ENCODE data around the gene HGS.

Gene HGS

DNA sequence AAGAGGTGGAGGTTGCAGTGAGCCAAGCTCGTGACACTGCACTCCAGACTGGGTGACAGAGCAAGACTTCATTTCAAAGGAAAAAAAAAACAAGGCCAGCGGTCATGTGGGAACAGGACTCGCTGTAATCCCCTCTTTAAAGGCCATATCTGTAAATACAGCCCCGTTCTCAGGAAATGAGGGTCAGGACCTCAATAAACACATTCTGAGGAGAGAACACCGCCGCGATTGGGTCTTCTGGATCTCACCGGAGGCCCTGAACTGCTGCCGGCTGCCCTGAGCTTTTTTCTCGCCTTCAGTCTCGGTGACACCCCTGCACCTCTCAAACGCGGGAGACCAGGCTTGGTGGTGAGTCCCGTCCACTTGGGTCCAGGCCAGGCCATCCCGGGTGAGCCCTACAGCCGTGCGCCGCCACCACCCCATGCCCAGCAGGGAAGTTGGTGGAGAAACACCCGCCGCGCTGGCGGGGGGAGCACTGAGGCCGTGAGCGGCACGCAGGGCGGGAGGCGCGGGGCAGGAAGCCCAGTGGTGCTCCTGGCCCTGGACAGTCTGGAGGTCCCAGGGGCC, 56.7 kb downstream of the HGS start:
- in situ Hi-C loops (cut with HindIII; ENCODE audit: low sequenced_read_pairs) = no loop called here

DNA sequence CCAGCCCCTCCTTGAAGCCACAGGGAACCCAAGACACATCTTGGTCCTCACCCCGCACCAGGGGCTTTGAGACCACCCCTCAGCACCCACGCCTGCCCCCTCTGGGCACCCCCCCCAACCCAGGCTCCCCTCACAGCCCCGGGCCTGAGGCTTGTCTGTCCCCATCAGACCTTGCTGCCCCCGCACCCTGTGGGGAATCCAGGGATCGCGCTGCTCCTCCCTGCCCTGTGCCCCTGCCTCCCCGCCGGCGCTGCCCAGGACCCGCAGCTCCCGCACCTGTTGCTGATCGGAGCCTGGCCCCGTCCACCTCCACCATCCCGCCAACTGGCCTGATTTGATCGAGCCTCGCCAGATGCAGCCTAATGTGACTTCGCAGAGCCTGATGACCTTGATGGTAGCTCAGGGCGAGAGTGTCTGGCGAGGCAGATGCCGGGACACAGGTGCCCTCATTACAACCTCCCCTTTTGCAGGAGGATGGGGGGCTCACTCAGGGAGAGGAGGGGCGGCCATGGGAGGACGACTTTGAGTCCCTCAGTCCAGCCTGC, 57.3 kb downstream of the HGS start:
- in situ Hi-C loops (cut with HindIII; ENCODE audit: low sequenced_read_pairs) = no loop called here

DNA sequence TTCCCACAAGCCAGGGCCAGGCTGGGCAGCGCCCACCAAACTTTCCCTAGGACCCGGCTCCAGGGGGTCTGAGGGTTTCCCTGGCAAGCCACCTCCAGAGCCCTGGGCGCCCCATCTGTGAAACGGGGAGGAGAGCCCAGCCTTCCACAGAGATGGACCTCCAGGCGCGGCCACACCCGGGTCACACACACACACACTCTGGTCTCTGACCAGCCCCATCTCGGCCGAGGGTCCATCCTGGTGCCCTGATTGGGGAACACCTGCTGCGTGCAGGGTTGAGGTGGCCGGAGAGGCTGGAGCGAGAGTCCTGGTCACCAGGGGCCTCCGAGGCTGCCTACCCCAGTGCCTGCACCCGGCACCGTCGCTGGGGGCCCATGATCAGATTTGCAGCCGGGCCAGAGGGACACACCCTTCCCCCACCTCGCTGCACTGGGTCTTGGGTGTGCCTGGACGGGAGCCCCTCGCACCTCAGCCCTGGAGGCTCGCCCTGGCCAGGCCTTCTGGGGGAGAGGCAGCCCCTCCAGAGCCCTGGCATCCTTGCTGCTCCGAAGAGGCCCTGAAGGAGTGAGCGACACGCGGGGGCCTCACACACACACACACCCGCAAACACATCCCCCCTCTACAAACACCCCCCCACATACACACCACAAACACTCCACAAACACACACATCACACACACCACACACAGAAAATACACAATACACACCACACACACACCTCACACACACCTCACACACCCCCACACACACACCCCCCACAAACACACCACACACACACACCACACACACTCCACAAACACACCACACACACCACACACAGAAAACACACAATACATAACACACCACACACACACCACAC, 58.0 kb downstream of the HGS start:
- in situ Hi-C loops (cut with HindIII; ENCODE audit: low sequenced_read_pairs) = no loop called here
